Left renal cortex interstitium (tissue), 4 donors: Measurements from ENCODE around the gene SASH1. TPM values are rescaled to one million over a fixed set of nuclear protein-coding genes. Genes with fewer than 3 reads are reported as not detected.
"Not testable (repeated sequence)": the region's sequence is repeated elsewhere in the genome, so short reads cannot be mapped to it uniquely, and the experiment has no call there.

Experiments used
- DNase-seq, 4 donors: peaks; one replicate each; pipeline ENCODE4 v3.0.0-alpha.2; 2013; ENCODE audit warnings: low read depth in 4 of 4, low spot score in 2 of 4, missing footprints in 1 of 4
- polyA plus RNA-seq, 4 donors: library from polyadenylated mRNA; unstranded; fragments of 120-200 nt; gene quantifications; one replicate each; pipeline ENCODE4 v1.2.1, GENCODE V29; 2013; ENCODE audit not compliant: insufficient read length in 4 of 4

Gene SASH1
- polyA plus RNA-seq, 4 donors = 26.8 to 31.7 (median 28.3) TPM

GRCh38 chr6:148566664-148567350, 224.2 kb downstream of the SASH1 start:
- no peak for DNase-seq

GRCh38 chr6:148570456-148570855, 227.8 kb downstream of the SASH1 start:
- DNase-seq = no peak

GRCh38 chr6:148572676-148573335, 230.2 kb downstream of the SASH1 start:
- DNase-seq = no peak

- DNase-seq = no peak
Observed at GRCh38 chr6:148573922-148574321, 231.3 kb downstream of the SASH1 start.

GRCh38 chr6:148577687-148578488, 235.2 kb downstream of the SASH1 start:
- DNase-seq = peak in 2 of 4 donors; percentile 48 to 69

- DNase-seq = no peak
Observed at GRCh38 chr6:148578489-148578814, 235.8 kb downstream of the SASH1 start.

GRCh38 chr6:148578837-148579565, 236.4 kb downstream of the SASH1 start:
- DNase-seq = no peak

- DNase-seq = no peak
Observed at GRCh38 chr6:148580442-148580841, 237.8 kb downstream of the SASH1 start.

GRCh38 chr6:148583631-148584030, 241.0 kb downstream of the SASH1 start:
- no peak for DNase-seq

- not testable (repeated sequence) for DNase-seq
Observed at GRCh38 chr6:148585641-148586040, 243.0 kb downstream of the SASH1 start.

GRCh38 chr6:148590883-148591282, 248.2 kb downstream of the SASH1 start:
- DNase-seq = no peak

GRCh38 chr6:148591656-148592055, 249.0 kb downstream of the SASH1 start:
- no peak for DNase-seq

- no peak for DNase-seq
Observed at GRCh38 chr6:148593130-148593812, 250.6 kb downstream of the SASH1 start.

GRCh38 chr6:148593813-148594170, 251.2 kb downstream of the SASH1 start:
- no peak for DNase-seq

GRCh38 chr6:148595550-148595949, 252.9 kb downstream of the SASH1 start:
- no peak for DNase-seq

GRCh38 chr6:148596891-148597455, 254.3 kb downstream of the SASH1 start:
- no peak for DNase-seq

- no peak for DNase-seq
Observed at GRCh38 chr6:148598724-148599123, 256.1 kb downstream of the SASH1 start.

- peak in 3 of 4 donors; percentile 19 to 38 (median 23) for DNase-seq
Observed at GRCh38 chr6:148599967-148600426, 257.4 kb downstream of the SASH1 start.
